H1 (cell line): Measurements from ENCODE around the gene TPRG1L. TPM values are rescaled to one million over a fixed set of nuclear protein-coding genes. Genes with fewer than 3 reads are reported as not detected.

Source experiments
- CBX5 ChIP-seq: fragments of 300-800, 300-1000 bp; sonication (generic); IDR thresholded peaks from 2 replicates; pipeline ENCODE4 v1.7.1; 2016; ENCODE audit warnings: antibody characterized with exemption, low read length, low read depth
- CTBP2 ChIP-seq: IDR thresholded peaks from 2 replicates; pipeline ENCODE4 v1.7.0; 2011; ENCODE audit warnings: borderline replicate concordance, mild to moderate bottlenecking, moderate library complexity, mixed read lengths, low read length; ENCODE audit not compliant: insufficient read depth, insufficient read length
- GABPA ChIP-seq: IDR thresholded peaks from 2 replicates; pipeline ENCODE4 v1.6.1; 2011; ENCODE audit warnings: mild to moderate bottlenecking, low read length, moderate library complexity, borderline replicate concordance; ENCODE audit not compliant: insufficient read depth
- JUN ChIP-seq: IDR thresholded peaks from 2 replicates; pipeline ENCODE4 v1.6.1; 2011; ENCODE audit warnings: low read depth, mild to moderate bottlenecking, improper control_type of control experiment, low read length
- KDM1A ChIP-seq: fragments of 200-600, 300-600 bp; sonication (generic); IDR thresholded peaks from 2 replicates; pipeline ENCODE4 v1.7.1; 2016; ENCODE audit warnings: mild to moderate bottlenecking, low read length, borderline replicate concordance
- SIX5 ChIP-seq: IDR thresholded peaks from 2 replicates; pipeline ENCODE4 v1.6.1; 2011; ENCODE audit warnings: mild to moderate bottlenecking, low read depth, low read length
- SP4 ChIP-seq: IDR thresholded peaks from 2 replicates; pipeline ENCODE4 v1.6.1; 2012; ENCODE audit warnings: low read length, inconsistent platforms
- polyA plus RNA-seq, 7 experiments: library from polyadenylated mRNA; depleted of rRNA in 3 of 7; stranded (reverse) in 5 of 7; unstranded in 2 of 7; fragments of >200 nt in 5 of 7; fragments of 200-250 nt in 2 of 7; gene quantifications; 1 replicate in 5 of 7; 2 replicates in 1 of 7; 4 replicates in 1 of 7; pipeline versions ENCODE4 v1.2.1 to v1.2.3, GENCODE V29; 2011 to 2013; ENCODE audit warnings: missing spikeins in 2 of 7, mixed read lengths in 2 of 7
- total RNA-seq: library from RNA; stranded (reverse); fragmentation: NEBNext Ultra II Directional; extraction: Animal tissue kit (Norgen Biotek cat#: 25700); gene quantifications from 2 replicates; pipeline ENCODE4 v1.2.1, GENCODE V29; 2021

The TPRG1L gene
- total and polyA plus RNA-seq, 2 of the 8 experiments (the other 6 are each of a cell fraction or from before 2014, with no cell fraction given), result 21.7 to 22.3 TPM

DNA sequence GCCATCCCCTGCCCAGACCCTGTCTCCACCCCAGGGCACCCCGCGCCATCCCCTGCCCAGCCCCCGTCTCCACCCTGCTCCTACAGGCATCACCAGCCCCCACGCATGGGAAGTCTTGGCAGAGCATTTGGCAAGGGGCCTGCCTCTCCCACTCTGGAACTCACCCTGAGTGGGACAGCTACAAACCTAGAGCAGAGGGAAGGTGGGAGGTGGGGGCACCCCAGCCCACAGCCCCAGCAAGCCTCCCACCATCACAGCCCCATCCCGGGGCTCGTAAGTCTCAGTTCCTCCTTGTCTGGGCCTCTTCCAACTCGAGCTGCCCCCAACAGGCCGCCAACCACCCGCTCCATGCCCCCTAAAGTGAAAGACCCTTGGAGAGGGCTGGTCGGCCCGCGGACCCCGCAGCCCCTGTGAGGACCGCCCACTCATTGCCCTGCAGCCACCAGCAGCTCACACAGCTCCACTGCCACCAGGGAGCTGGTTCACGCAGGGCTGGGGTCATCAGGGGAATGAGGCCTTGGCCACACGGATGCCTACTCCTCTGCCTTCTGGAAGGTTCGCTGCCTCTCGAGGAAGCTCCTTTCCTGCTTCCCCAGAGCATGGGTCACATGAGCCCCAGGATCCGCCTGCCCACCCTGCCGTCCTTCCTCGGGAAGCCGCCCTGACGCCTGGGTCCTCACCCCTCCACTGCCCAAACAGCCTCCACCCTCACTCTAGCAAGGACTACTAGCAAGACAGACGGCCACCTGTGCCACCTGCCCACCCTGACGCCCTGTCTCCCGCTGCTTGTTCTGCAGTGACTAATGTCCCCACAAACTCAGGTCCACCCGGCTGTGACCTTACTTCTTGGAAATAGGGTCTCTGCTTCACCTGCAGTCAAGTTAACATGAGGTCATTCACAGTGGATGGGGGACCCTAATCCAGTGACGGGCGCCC lies 27.9 kb upstream of the TPRG1L start (continued):
- TF ChIP-seq JUN, result no peak
- TF ChIP-seq SP4, result no peak
- TF ChIP-seq KDM1A, result no peak
- no peak for TF ChIP-seq CBX5
- no peak for TF ChIP-seq CTBP2
- TF ChIP-seq GABPA, result no peak
- TF ChIP-seq SIX5, result no peak
- TF ChIP-seq, all 59 proteins: peak for 0
